Measurements from ENCODE around the gene MICALL2. TPM values are rescaled to one million over a fixed set of nuclear protein-coding genes. Genes with fewer than 3 reads are reported as not detected.

The MICALL2 gene
- total RNA-seq, 1 experiment from 2014 or later: 15.7 TPM

DNA sequence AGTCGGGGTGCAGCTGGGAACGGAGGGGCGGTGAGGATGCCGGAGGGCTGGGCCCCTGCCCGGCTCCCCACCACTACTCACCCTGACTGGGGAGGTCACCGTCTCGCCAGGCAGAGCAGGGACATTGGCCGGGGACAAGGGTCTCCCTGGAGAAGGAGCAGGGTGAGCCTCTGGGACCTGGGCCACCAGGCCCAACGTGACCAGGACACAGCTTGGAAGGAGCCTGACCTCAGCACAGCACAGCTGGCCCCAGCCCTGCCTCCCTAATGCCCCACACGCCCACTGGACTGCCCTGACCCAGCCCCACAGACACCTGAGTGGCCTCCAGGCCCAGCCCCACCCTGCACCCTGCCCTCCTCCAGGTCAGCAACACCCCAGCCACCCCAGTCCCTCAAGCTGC lies 21.1 kb downstream of the MICALL2 start (continued):
- no peak for TF ChIP-seq GRHL2 (CRISPR knock-in tag; IDR thresholded peaks at IDR 0.05; ENCODE audit: insufficient replicate concordance, severe bottlenecking)

DNA sequence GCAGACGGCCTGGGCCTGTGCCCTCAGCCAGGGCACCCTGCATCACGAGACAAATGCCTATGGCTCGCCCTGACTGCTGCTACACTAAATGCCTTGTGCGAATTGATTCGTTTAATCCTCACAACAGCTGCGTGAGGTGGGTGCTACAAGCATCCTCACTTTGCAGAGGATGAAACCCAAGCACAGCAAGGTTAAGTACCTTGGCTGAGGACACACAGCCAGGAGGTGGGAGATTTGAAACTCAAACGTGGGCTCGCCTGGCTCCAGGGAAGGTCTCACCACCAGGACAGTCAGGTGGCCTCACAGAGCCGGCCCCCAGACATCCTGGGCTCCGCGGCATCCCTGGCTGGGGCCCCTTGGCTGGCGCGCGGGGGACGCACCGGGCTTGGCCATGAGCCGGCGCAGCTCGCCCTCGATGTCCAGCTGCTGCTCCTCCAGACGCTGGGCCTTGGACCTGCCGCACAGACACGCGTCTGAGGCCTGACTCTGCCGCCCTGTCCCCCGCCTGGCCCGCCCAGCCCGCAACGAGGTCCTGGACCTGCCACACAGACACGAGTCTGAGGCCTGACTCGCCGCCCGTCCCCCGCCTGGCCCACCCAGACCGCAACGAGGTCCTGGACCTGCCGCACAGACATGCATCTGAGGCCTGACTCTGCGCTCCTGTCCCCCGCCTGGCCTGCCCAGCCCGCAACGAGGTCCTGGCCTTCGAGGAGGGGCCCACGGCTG lies 22.0 kb downstream of the MICALL2 start:
- H3K4me3 Mint-ChIP-seq: no peak overlapping the region
- no peak for ATAC-seq
- H3K27me3 Mint-ChIP-seq (ENCODE audit: low read depth): no peaks in the 10 kb centered on the region; the same call in 1 of the 2 replicates
- no peaks in the 10 kb centered on the region for H3K36me3 Mint-ChIP-seq
- POLR2A ChIA-PET: no interaction called here
- no peak for DNase-seq (ENCODE audit: low spot score)
- TF ChIP-seq RORB (CRISPR knock-in tag; IDR thresholded peaks at IDR 0.05) (no peak), ZNF396 (CRISPR knock-in tag; IDR thresholded peaks at IDR 0.05; ENCODE audit: borderline replicate concordance) (no peak), EMX1 (CRISPR knock-in tag; IDR thresholded peaks at IDR 0.05) (no peak), TCF7 (CRISPR knock-in tag; IDR thresholded peaks at IDR 0.05; ENCODE audit: low read depth) (no peak), ZNF416 (CRISPR knock-in tag; IDR thresholded peaks at IDR 0.05) (no peak), FOXJ3 (CRISPR knock-in tag; IDR thresholded peaks at IDR 0.05; ENCODE audit: borderline replicate concordance) (no peak), ZNF317 (CRISPR knock-in tag; IDR thresholded peaks at IDR 0.05; ENCODE audit: borderline replicate concordance, low read depth) (no peak), TEAD1 (CRISPR knock-in tag; IDR thresholded peaks at IDR 0.05) (no peak), IRF2 (CRISPR knock-in tag; IDR thresholded peaks at IDR 0.05; ENCODE audit: borderline replicate concordance, low read depth) (no peak), MXD4 (CRISPR knock-in tag; IDR thresholded peaks at IDR 0.05; ENCODE audit: borderline replicate concordance) (no peak), CREB1 (CRISPR knock-in tag; IDR thresholded peaks at IDR 0.05) (no peak)
- TF ChIP-seq, protein P1, sequence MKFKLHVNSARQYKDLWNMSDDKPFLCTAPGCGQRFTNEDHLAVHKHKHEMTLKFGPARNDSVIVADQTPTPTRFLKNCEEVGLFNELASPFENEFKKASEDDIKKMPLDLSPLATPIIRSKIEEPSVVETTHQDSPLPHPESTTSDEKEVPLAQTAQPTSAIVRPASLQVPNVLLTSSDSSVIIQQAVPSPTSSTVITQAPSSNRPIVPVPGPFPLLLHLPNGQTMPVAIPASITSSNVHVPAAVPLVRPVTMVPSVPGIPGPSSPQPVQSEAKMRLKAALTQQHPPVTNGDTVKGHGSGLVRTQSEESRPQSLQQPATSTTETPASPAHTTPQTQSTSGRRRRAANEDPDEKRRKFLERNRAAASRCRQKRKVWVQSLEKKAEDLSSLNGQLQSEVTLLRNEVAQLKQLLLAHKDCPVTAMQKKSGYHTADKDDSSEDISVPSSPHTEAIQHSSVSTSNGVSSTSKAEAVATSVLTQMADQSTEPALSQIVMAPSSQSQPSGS (CRISPR knock-in tag; IDR thresholded peaks at IDR 0.05; ENCODE audit: borderline replicate concordance, low read depth): no peak
- TF ChIP-seq, protein P2, sequence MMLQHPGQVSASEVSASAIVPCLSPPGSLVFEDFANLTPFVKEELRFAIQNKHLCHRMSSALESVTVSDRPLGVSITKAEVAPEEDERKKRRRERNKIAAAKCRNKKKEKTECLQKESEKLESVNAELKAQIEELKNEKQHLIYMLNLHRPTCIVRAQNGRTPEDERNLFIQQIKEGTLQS (CRISPR knock-in tag; conservative IDR thresholded peaks at IDR 0.05): no peak
- TF ChIP-seq, protein P3, sequence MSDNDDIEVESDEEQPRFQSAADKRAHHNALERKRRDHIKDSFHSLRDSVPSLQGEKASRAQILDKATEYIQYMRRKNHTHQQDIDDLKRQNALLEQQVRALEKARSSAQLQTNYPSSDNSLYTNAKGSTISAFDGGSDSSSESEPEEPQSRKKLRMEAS (CRISPR knock-in tag; IDR thresholded peaks at IDR 0.05): no peak
- TF ChIP-seq, protein P4, sequence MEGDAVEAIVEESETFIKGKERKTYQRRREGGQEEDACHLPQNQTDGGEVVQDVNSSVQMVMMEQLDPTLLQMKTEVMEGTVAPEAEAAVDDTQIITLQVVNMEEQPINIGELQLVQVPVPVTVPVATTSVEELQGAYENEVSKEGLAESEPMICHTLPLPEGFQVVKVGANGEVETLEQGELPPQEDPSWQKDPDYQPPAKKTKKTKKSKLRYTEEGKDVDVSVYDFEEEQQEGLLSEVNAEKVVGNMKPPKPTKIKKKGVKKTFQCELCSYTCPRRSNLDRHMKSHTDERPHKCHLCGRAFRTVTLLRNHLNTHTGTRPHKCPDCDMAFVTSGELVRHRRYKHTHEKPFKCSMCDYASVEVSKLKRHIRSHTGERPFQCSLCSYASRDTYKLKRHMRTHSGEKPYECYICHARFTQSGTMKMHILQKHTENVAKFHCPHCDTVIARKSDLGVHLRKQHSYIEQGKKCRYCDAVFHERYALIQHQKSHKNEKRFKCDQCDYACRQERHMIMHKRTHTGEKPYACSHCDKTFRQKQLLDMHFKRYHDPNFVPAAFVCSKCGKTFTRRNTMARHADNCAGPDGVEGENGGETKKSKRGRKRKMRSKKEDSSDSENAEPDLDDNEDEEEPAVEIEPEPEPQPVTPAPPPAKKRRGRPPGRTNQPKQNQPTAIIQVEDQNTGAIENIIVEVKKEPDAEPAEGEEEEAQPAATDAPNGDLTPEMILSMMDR (IDR thresholded peaks at IDR 0.05): no peak
- H3K27ac Mint-ChIP-seq: no peak overlapping the region
- CTCF ChIA-PET: interaction anchor here (1.6 kb wide), 1 partner anchor 261 kb away, joined by 4 read pairs; no protein-coding TSS in a partner anchor
- H3K4me1 Mint-ChIP-seq: no peaks in the 10 kb centered on the region; the same call in 1 of the 2 replicates
- peaks cover 4% of the 10 kb centered on the region; the same call in 1 of the 2 replicates for H3K9me3 Mint-ChIP-seq

DNA sequence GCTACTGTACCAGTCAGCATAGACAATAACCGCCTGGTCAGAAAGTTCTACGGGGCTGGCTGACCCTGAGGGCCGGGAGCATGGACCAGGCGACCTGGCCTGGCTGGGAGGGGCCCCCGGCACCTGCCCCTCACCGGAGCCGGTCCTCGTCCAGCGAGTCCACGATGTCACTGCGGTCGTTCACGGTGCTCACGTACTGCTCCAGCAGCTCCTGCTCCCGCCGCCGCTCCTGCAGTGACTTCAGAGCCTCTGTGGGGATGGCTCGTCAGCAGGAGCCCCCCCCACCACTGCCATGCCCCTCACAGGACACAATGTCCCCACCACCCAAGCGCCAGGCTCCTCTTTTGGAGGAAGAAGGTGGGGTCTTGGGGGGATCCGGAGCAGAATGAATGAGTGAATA lies 22.7 kb downstream of the MICALL2 start:
- no peak for ATAC-seq
- H3K4me3 Mint-ChIP-seq: no peak overlapping the region
- no peak overlapping the region for H3K27ac Mint-ChIP-seq
- H3K4me1 Mint-ChIP-seq: no peaks in the 10 kb centered on the region; the same call in 1 of the 2 replicates
- H3K36me3 Mint-ChIP-seq: no peaks in the 10 kb centered on the region
- H3K9me3 Mint-ChIP-seq: peaks cover 4% of the 10 kb centered on the region; the same call in 1 of the 2 replicates
- ChIA-PET POLR2A (no interaction called here), CTCF (no interaction called here)
- H3K27me3 Mint-ChIP-seq (ENCODE audit: low read depth): no peaks in the 10 kb centered on the region; the same call in 1 of the 2 replicates
- no peak for DNase-seq (ENCODE audit: low spot score)
- no peak for TF ChIP-seq ZNF121 (CRISPR knock-in tag; IDR thresholded peaks at IDR 0.05)
- TF ChIP-seq HMGA2 (CRISPR knock-in tag; IDR thresholded peaks at IDR 0.05): no peak
- TF ChIP-seq, protein P5, sequence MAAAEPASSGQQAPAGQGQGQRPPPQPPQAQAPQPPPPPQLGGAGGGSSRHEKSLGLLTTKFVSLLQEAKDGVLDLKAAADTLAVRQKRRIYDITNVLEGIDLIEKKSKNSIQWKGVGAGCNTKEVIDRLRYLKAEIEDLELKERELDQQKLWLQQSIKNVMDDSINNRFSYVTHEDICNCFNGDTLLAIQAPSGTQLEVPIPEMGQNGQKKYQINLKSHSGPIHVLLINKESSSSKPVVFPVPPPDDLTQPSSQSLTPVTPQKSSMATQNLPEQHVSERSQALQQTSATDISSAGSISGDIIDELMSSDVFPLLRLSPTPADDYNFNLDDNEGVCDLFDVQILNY (CRISPR knock-in tag; IDR thresholded peaks at IDR 0.05): no peak
- TF ChIP-seq, protein P6, sequence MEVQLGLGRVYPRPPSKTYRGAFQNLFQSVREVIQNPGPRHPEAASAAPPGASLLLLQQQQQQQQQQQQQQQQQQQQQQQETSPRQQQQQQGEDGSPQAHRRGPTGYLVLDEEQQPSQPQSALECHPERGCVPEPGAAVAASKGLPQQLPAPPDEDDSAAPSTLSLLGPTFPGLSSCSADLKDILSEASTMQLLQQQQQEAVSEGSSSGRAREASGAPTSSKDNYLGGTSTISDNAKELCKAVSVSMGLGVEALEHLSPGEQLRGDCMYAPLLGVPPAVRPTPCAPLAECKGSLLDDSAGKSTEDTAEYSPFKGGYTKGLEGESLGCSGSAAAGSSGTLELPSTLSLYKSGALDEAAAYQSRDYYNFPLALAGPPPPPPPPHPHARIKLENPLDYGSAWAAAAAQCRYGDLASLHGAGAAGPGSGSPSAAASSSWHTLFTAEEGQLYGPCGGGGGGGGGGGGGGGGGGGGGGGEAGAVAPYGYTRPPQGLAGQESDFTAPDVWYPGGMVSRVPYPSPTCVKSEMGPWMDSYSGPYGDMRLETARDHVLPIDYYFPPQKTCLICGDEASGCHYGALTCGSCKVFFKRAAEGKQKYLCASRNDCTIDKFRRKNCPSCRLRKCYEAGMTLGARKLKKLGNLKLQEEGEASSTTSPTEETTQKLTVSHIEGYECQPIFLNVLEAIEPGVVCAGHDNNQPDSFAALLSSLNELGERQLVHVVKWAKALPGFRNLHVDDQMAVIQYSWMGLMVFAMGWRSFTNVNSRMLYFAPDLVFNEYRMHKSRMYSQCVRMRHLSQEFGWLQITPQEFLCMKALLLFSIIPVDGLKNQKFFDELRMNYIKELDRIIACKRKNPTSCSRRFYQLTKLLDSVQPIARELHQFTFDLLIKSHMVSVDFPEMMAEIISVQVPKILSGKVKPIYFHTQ (CRISPR knock-in tag; IDR thresholded peaks at IDR 0.05): no peak
- no peak for TF ChIP-seq ZNF219 (CRISPR knock-in tag; IDR thresholded peaks at IDR 0.05; ENCODE audit: borderline replicate concordance)
- TF ChIP-seq FOXP1 (CRISPR knock-in tag; IDR thresholded peaks at IDR 0.05; ENCODE audit: borderline replicate concordance): no peak
- TF ChIP-seq, protein P1 (CRISPR knock-in tag; IDR thresholded peaks at IDR 0.05; ENCODE audit: borderline replicate concordance, low read depth): no peak
- no peak for TF ChIP-seq SP1 (CRISPR knock-in tag; conservative IDR thresholded peaks at IDR 0.05)
- TF ChIP-seq, protein P7, sequence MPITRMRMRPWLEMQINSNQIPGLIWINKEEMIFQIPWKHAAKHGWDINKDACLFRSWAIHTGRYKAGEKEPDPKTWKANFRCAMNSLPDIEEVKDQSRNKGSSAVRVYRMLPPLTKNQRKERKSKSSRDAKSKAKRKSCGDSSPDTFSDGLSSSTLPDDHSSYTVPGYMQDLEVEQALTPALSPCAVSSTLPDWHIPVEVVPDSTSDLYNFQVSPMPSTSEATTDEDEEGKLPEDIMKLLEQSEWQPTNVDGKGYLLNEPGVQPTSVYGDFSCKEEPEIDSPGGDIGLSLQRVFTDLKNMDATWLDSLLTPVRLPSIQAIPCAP (CRISPR knock-in tag; IDR thresholded peaks at IDR 0.05): no peak
